Peyer's patch (tissue), 4 donors: Measurements from ENCODE around the gene C2orf72. TPM values are rescaled to one million over a fixed set of nuclear protein-coding genes. Genes with fewer than 3 reads are reported as not detected.
"Not testable (repeated sequence)": the region's sequence is repeated elsewhere in the genome, so short reads cannot be mapped to it uniquely, and the experiment has no call there.

ENCODE experiments used
- DNase-seq, 3 donors: peaks; one replicate each; pipeline ENCODE4 v3.0.0-alpha.2; 2017 to 2019
- H3K27ac ChIP-seq, 4 donors: fragments of 200-600 bp; sonication (generic); one replicate each; pipeline ENCODE4 v1.5.1; 2016 to 2019
- H3K27me3 ChIP-seq, 2 donors: fragments of 200-600 bp; sonication (generic); one replicate each; pipeline ENCODE4 v1.5.1; 2019
- H3K36me3 ChIP-seq, 3 donors: fragments of 200-600 bp; sonication (generic); one replicate each; pipeline ENCODE4 v1.5.1; 2016 to 2019
- H3K4me1 ChIP-seq, 4 donors: fragments of 200-600 bp; sonication (generic); one replicate each; pipeline ENCODE4 v1.5.1; 2016 to 2019
- H3K4me3 ChIP-seq, 4 donors: fragments of 200-600 bp; sonication (generic); 1 replicate in 3 of 4; 2 replicates in 1 of 4; pipeline ENCODE4 v1.5.1; 2016 to 2019; ENCODE audit warnings: mild to moderate bottlenecking in 1 of 4
- H3K9me3 ChIP-seq, 4 donors: fragments of 200-600 bp; sonication (generic); one replicate each; pipeline ENCODE4 v1.5.1; 2016 to 2019; ENCODE audit warnings: mild to moderate bottlenecking in 1 of 4
- POLR2A ChIP-seq, 2 donors: fragments of 450-650 bp; IDR thresholded peaks; one replicate each; pipeline ENCODE4 v1.5.1; 2017; ENCODE audit warnings: antibody characterized with exemption in 2 of 2, mild to moderate bottlenecking in 2 of 2, moderate library complexity in 2 of 2
- total RNA-seq, 4 donors: library from RNA; depleted of rRNA; stranded (reverse); fragments of >200 nt; gene quantifications; one replicate each; pipeline ENCODE4 v1.1.0, GENCODE V29; 2016
- TF ChIP-seq, protein P1 (sequence below), 6 experiments: fragments of 450-650 bp in 4 of 6; fragments of 200-600 bp in 2 of 6; sonication (generic) in 1 of 6; IDR thresholded peaks; one replicate each; pipeline ENCODE4 v1.5.1; 2017 to 2019; ENCODE audit warnings: antibody characterized with exemption in 6 of 6, mild to moderate bottlenecking in 3 of 6, moderate library complexity in 1 of 6

Gene C2orf72
- total RNA-seq, 4 donors from 2014 or later = 9.9 to 46.2 (median 31.8) TPM

GRCh38 chr2:231001036-231001435 lies 36.3 kb upstream of the C2orf72 start:
- Histone ChIP-seq H3K9me3 (no peaks in the 10 kb centered on the region), H3K27ac (no peak overlapping the region), H3K4me1 (no peaks in the 10 kb centered on the region), H3K4me3 (no peak overlapping the region), H3K27me3 (no peaks in the 10 kb centered on the region), H3K36me3 (no peaks in the 10 kb centered on the region)
- TF ChIP-seq, protein P1, sequence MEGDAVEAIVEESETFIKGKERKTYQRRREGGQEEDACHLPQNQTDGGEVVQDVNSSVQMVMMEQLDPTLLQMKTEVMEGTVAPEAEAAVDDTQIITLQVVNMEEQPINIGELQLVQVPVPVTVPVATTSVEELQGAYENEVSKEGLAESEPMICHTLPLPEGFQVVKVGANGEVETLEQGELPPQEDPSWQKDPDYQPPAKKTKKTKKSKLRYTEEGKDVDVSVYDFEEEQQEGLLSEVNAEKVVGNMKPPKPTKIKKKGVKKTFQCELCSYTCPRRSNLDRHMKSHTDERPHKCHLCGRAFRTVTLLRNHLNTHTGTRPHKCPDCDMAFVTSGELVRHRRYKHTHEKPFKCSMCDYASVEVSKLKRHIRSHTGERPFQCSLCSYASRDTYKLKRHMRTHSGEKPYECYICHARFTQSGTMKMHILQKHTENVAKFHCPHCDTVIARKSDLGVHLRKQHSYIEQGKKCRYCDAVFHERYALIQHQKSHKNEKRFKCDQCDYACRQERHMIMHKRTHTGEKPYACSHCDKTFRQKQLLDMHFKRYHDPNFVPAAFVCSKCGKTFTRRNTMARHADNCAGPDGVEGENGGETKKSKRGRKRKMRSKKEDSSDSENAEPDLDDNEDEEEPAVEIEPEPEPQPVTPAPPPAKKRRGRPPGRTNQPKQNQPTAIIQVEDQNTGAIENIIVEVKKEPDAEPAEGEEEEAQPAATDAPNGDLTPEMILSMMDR (IDR thresholded peaks at IDR 0.05) = no peak
- TF ChIP-seq POLR2A (IDR thresholded peaks at IDR 0.05) = no peak
- DNase-seq = no peak

- DNase-seq = no peak
Observed at GRCh38 chr2:231001921-231002320, 35.4 kb upstream of the C2orf72 start.

DNA sequence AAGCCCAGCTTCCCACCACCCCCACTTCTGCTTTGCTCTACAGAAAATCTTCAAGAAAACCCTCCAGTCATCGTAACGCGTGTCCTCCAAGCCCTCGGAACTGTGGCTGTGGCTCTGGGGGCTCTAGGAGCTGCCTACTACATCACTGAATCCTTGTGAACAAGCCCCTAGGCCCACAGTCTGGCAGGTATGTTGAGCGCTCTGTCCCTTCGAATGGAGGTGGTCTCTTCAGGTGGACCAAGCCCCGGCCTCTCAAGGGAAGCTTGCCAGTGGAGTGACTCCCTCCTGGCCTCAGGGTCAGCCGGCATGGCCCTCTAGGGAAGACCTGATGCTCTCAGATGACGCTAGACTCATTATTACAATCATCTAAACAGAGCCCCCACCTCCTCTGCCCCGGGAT lies 34.7 kb upstream of the C2orf72 start:
- no peak for DNase-seq
- Histone ChIP-seq H3K36me3 (no peaks in the 10 kb centered on the region), H3K4me1 (no peaks in the 10 kb centered on the region), H3K4me3 (no peak overlapping the region), H3K9me3 (no peaks in the 10 kb centered on the region), H3K27ac (no peak overlapping the region), H3K27me3 (no peaks in the 10 kb centered on the region)
- TF ChIP-seq, protein P1 (IDR thresholded peaks at IDR 0.05) = no peak
- TF ChIP-seq POLR2A (IDR thresholded peaks at IDR 0.05) = no peak

More at GRCh38 chr2:231001921-231002320, 35.4 kb upstream of the C2orf72 start:
- no peak overlapping the region for H3K4me3 ChIP-seq
- no peaks in the 10 kb centered on the region for H3K36me3 ChIP-seq
- no peaks in the 10 kb centered on the region for H3K4me1 ChIP-seq
- H3K27ac ChIP-seq = no peak overlapping the region
- no peaks in the 10 kb centered on the region for H3K27me3 ChIP-seq
- H3K9me3 ChIP-seq = no peaks in the 10 kb centered on the region
- no peak for TF ChIP-seq POLR2A (IDR thresholded peaks at IDR 0.05)
- TF ChIP-seq, protein P1 (IDR thresholded peaks at IDR 0.05) = no peak

- TF ChIP-seq, protein P1 (IDR thresholded peaks at IDR 0.05) = no peak
- TF ChIP-seq POLR2A (IDR thresholded peaks at IDR 0.05) = no peak
- Histone ChIP-seq H3K36me3 (no peaks in the 10 kb centered on the region), H3K4me1 (no peaks in the 10 kb centered on the region), H3K27me3 (no peaks in the 10 kb centered on the region), H3K4me3 (no peak overlapping the region), H3K27ac (no peak overlapping the region), H3K9me3 (no peaks in the 10 kb centered on the region)
- DNase-seq = no peak
Observed at GRCh38 chr2:231003186-231003585, 34.1 kb upstream of the C2orf72 start.

DNA sequence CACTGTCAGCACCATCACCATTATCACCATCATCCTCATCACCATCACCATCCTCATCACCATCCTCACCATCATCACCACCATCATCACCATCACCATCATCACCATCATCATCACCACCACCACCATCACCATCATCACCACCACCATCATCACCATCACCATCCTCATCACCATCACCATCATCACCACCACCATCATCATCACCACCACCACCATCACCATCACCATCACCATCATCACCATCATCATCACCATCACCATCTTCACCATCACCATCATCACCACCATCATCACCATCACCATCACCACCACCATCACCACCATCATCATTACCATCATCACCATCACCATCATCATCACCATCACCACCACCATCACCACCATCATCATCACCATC lies 32.4 kb upstream of the C2orf72 start:
- not testable (repeated sequence) for H3K27me3 ChIP-seq, H3K36me3 ChIP-seq, H3K4me1 ChIP-seq, DNase-seq, H3K9me3 ChIP-seq, H3K4me3 ChIP-seq, H3K27ac ChIP-seq

GRCh38 chr2:231007286-231008098 lies 29.8 kb upstream of the C2orf72 start:
- TF ChIP-seq, protein P1 (IDR thresholded peaks at IDR 0.05) = no peak
- no peak for TF ChIP-seq POLR2A (IDR thresholded peaks at IDR 0.05)
- no peaks in the 10 kb centered on the region for H3K36me3 ChIP-seq
- H3K4me1 ChIP-seq = no peaks in the 10 kb centered on the region
- no peaks in the 10 kb centered on the region for H3K9me3 ChIP-seq
- no peak for DNase-seq
- no peaks in the 10 kb centered on the region for H3K27me3 ChIP-seq
- no peak overlapping the region for H3K4me3 ChIP-seq
- H3K27ac ChIP-seq = no peak overlapping the region
